OCI-LY1 (cell line): ENCODE measurements around the gene TEDC1.

Source experiments
- CTCF ChIP-seq: fragments of 200-600 bp; sonication (generic), shearing (Covaris generic); IDR thresholded peaks from 2 replicates; pipeline ENCODE4 v1.5.1; 2017; ENCODE audit warnings: mild to moderate bottlenecking, antibody characterized with exemption, low read length, moderate library complexity, mixed read lengths
- EZH2 ChIP-seq: fragments of 200-600 bp; sonication (generic), shearing (Covaris generic); IDR thresholded peaks from 2 replicates; pipeline ENCODE4 v1.8.0; 2017; ENCODE audit warnings: borderline replicate concordance, mixed run types, mild to moderate bottlenecking, antibody characterized with exemption, low read length, moderate library complexity, mixed read lengths

DNA sequence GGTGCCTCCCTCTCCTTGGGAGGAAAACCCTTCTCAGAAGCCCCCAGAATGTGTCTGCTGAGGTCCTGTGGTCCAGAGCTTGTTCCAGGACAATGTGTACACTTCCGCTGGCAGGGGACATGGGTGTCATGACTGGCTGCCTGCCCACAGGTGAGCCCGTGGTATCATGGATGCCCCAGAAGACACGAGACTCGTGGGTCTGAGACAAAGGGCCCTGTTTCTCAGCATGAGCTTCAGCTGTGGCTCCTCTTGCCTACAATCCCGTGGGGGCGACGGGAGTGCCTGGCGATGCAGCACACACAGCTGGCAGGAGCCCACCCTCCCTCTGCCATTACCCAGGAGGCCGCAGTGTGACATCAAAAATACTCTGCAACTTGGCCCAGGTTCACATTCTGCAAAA is 42.3 kb downstream of the TEDC1 start:
- TF ChIP-seq CTCF: no peak
- TF ChIP-seq EZH2: no peak
